ENCODE data around the gene SUFU. TPM values are rescaled to one million over a fixed set of nuclear protein-coding genes. Genes with fewer than 3 reads are reported as not detected.

Gene SUFU
- polyA plus RNA-seq, 1 experiment, result 8.5 TPM

DNA sequence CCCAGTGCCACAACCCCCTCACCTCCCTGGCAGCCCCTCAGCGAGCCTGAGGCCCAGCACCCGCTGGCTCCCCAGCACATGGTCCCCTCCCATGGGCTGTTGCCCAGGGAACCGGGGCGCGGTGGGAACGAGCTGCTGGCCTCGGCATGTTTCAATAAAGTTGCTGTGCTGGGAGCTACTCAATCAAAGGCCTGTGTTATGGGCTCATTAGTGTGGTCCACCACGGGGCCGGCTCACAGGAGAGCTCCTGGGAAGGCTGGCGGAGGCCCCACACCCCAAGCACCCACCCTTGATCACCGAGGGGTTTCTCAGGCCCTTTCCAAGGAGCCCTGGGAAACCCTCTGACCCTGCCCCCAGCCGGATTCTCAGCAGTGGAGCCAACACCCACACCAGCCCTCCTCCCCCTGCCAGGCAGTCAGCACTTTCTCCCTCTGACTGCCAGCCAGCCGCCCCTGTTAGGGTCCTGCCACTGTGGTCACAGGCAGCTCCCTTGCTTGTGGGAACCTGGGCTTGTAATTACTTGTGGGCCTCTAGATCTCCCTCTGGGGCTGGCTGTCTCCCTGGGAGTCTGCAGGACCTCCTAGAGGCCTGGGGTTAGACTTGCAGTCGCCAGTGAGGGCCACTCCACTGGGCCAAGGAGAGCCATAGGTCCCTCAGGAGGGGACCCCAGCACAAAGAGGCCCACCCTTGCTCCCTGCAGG, 115.7 kb downstream of the SUFU start:
- H3K36me3 ChIP-seq (ENCODE audit: control insufficient read depth, insufficient read depth, low read length), result peaks cover 16% of the 10 kb centered on the region
- TF ChIP-seq, protein P1, sequence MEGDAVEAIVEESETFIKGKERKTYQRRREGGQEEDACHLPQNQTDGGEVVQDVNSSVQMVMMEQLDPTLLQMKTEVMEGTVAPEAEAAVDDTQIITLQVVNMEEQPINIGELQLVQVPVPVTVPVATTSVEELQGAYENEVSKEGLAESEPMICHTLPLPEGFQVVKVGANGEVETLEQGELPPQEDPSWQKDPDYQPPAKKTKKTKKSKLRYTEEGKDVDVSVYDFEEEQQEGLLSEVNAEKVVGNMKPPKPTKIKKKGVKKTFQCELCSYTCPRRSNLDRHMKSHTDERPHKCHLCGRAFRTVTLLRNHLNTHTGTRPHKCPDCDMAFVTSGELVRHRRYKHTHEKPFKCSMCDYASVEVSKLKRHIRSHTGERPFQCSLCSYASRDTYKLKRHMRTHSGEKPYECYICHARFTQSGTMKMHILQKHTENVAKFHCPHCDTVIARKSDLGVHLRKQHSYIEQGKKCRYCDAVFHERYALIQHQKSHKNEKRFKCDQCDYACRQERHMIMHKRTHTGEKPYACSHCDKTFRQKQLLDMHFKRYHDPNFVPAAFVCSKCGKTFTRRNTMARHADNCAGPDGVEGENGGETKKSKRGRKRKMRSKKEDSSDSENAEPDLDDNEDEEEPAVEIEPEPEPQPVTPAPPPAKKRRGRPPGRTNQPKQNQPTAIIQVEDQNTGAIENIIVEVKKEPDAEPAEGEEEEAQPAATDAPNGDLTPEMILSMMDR (IDR thresholded peaks at IDR 0.05; ENCODE audit: insufficient read depth, low read depth, low read length), result no peak
- ChIA-PET POLR2A (no interaction called here), CTCF (interaction anchor here (0.7 to 1.5 kb wide), 3 partner anchors 8 to 59 kb away, joined by 3 to 5 read pairs (median 3); no protein-coding TSS in a partner anchor)
- H3K4me3 ChIP-seq (ENCODE audit: low read depth, low read length), result no peak overlapping the region
- H3K27me3 ChIP-seq (ENCODE audit: control insufficient read depth, insufficient read depth, low read length), result no peaks in the 10 kb centered on the region
- no peak for DNase-seq (ENCODE audit: low read depth)

DNA sequence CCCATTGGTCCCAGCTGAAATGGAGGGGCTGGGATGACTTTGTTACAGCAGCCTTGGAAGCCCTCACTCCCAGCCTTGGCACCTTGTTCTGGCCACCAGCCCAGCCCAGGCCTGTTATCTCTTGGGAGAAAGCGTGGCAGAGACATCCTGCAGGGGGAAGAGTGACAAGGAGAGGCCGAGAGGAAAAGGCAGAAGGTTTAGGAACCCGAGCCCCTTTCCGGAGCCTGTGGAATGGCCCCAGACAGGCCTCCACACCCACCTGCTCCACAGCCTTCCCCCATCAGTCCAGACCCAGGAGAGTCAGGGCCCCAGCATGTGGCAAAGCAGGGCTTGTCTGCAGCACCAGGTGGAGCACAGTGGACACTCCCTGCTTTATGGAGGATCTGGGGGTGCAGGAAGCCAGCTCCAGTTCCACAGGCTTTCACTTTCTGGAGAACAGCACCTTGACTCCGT, 116.4 kb downstream of the SUFU start:
- peaks cover 16% of the 10 kb centered on the region for H3K36me3 ChIP-seq (ENCODE audit: control insufficient read depth, insufficient read depth, low read length)
- TF ChIP-seq, protein P1 (IDR thresholded peaks at IDR 0.05; ENCODE audit: insufficient read depth, low read depth, low read length), result no peak
- ChIA-PET POLR2A (no interaction called here), CTCF (interaction anchor here (0.5 to 1.2 kb wide), 2 partner anchors 8 to 197 kb away, joined by 3 read pairs; no protein-coding TSS in a partner anchor)
- DNase-seq (ENCODE audit: low read depth), result no peak
- no peak overlapping the region for H3K4me3 ChIP-seq (ENCODE audit: low read depth, low read length)
- no peaks in the 10 kb centered on the region for H3K27me3 ChIP-seq (ENCODE audit: control insufficient read depth, insufficient read depth, low read length)

DNA sequence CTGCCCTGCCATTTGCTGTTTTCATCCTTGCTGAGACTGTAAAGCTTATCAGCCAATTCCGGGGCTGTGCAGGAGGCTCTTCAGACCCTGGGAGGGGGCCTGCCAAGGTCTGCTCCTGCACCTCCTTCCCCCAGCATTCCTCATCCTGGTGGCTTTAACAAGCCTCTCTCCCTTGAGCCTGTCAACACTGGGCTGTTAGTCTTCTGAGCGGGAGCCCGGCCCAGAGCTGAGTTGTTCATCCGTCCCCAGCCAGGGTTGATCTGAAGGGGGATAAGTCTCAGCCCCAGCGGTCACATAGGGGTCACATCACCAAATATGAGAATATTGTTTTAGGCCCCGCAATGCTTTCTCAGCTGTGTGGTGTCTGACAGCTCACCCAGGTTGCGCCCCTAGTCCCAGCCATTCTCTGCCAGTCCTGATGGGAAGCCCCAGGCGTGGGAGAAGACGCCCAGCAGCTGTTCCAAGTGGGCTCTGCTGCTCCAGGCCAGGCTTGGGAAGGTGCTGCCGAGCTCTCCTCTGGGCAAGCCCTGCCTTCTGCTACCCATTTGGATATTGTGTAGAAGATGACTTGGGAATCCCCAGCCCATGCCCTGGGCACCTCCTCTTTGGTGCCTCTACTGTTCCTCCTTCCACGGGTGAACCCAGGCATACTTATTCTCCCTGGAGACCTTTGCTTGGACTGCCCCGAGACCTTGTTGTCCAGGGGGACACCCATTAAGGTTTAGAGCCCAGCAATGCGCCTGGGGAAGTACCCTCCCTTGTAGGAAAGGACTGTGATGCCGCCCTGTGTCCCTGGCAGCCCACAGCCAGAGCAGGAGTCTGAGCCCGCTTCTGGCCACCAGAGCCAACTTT, 117.0 kb downstream of the SUFU start:
- no peak for DNase-seq (ENCODE audit: low read depth)
- H3K4me3 ChIP-seq (ENCODE audit: low read depth, low read length), result no peak overlapping the region
- POLR2A ChIA-PET, result interaction anchor here (0.6 kb wide), 1 partner anchor 10 kb away, joined by 3 read pairs; no protein-coding TSS in a partner anchor
- no peaks in the 10 kb centered on the region for H3K27me3 ChIP-seq (ENCODE audit: control insufficient read depth, insufficient read depth, low read length)
- H3K36me3 ChIP-seq (ENCODE audit: control insufficient read depth, insufficient read depth, low read length), result peaks cover 14% of the 10 kb centered on the region
- TF ChIP-seq, protein P1 (IDR thresholded peaks at IDR 0.05; ENCODE audit: insufficient read depth, low read depth, low read length), result no peak
- CTCF ChIA-PET, result interaction anchor here (1.2 kb wide), 1 partner anchor 9 kb away, joined by 3 read pairs; no protein-coding TSS in a partner anchor

DNA sequence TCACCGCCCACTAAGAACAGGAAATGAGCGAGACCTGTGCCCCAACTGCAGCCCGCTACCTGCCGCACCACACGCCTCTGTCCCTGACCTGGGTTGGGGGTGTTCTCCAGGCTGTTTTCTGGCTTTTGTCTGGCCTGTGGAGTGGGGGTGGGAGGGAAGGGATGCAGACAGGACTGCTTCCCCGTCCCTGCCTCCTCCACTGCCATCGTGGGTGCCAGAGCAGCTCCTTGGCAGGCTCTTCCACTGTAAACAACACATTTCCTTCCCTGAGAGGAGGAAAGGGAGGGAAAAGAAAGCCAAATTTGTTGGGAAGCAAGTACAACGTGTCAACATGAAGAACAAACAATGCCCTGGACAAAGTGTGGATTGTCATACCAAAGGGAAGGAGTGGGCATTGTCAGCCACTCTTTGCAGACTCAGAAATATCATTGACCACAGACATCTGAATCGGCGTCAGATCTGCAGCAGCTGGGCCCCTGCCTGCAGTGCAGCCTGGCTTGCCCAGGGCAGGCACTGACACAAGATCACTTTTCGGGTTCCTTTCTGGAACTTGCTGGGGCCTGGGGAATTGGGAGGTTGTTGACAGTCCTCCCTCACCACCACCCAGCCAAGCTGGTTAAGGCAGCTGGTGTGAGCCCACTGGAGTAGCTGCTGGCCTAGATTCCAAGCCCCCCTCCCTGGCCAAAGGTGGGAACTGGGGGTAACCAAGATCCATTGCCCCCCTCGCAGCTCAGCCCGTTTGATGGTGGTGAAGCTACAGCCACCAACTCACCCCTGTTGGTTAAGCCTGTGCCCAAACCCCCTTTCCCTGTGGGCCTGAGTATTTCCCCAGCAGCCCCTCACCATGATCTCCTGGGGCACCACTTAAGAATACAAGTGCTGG, 117.9 kb downstream of the SUFU start:
- Histone ChIP-seq H3K4me3 (ENCODE audit: low read depth, low read length) (no peak overlapping the region), H3K36me3 (ENCODE audit: control insufficient read depth, insufficient read depth, low read length) (peaks cover 9% of the 10 kb centered on the region), H3K27me3 (ENCODE audit: control insufficient read depth, insufficient read depth, low read length) (no peaks in the 10 kb centered on the region)
- POLR2A ChIA-PET, result interaction anchor here (0.6 kb wide), 1 partner anchor 11 kb away, joined by 3 read pairs; no protein-coding TSS in a partner anchor
- TF ChIP-seq, protein P1 (IDR thresholded peaks at IDR 0.05; ENCODE audit: insufficient read depth, low read depth, low read length), result no peak
- DNase-seq (ENCODE audit: low read depth), result no peak
- CTCF ChIA-PET, result interaction anchor here (0.6 to 1.7 kb wide), 2 partner anchors 17 to 54 kb away, joined by 4 to 5 read pairs; no protein-coding TSS in a partner anchor

Measured in BJ (cell line).